HL-60 (cell line): ENCODE data around the gene FBXL12.

ENCODE experiments used
- GABPA ChIP-seq: IDR thresholded peaks from 2 replicates; pipeline ENCODE4 v1.6.1; 2012; ENCODE audit warnings: low read depth
- POLR2AphosphoS5 ChIP-seq: IDR thresholded peaks from 2 replicates; pipeline ENCODE4 v1.6.1; 2012; ENCODE audit warnings: low read depth
- SPI1 ChIP-seq: IDR thresholded peaks from 2 replicates; pipeline ENCODE4 v1.6.1; 2012; ENCODE audit warnings: low read depth, mild to moderate bottlenecking, borderline replicate concordance
- TF ChIP-seq, protein P1 (sequence below): IDR thresholded peaks from one replicate; pipeline ENCODE4 v1.5.1; 2011; ENCODE audit warnings: low read length, control low read depth, inconsistent platforms; ENCODE audit not compliant: insufficient read depth
- TF ChIP-seq, protein P2 (sequence below): IDR thresholded peaks from 2 replicates; pipeline ENCODE4 v1.6.1; 2012; ENCODE audit warnings: low read depth; ENCODE audit not compliant: insufficient replicate concordance

DNA sequence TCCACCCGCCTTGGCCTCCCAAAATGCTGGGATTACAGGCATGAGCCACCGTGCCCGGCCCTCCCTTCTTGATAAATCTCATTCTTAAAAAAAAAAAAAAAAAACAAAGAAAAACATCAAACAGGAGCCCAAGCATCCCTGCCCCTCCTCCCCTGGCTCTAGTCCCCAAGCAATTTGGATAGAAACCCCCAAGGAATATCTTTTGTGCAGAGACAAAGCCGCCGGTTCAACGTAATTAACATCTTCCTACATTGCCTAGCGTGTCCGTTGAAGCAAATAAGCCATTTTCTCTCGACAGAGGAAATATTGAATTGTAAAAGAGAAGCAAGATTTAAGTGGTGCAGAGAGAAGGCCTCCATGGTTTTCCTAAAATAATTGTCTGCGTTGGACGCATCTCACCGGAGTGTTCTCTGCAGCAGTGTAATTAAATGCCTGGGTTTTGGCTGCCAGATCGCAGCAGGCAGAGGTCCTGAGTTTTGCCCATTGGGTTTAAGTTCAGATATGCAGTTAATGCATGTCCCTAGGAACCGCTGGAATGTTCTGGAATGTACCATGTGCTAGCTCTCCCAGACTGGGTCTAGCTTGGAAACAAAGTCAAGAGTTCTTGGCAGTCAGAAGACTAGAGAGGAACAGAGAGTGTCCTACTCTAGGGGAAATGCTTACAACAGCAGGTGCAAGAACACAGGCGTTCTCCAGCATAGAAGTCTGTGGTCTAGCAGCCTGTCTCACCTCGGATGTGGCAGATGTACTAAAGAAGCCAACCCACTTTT lies 47.0 kb upstream of the FBXL12 start:
- TF ChIP-seq GABPA (no peak), POLR2AphosphoS5 (no peak), SPI1 (no peak)
- TF ChIP-seq, protein P1, sequence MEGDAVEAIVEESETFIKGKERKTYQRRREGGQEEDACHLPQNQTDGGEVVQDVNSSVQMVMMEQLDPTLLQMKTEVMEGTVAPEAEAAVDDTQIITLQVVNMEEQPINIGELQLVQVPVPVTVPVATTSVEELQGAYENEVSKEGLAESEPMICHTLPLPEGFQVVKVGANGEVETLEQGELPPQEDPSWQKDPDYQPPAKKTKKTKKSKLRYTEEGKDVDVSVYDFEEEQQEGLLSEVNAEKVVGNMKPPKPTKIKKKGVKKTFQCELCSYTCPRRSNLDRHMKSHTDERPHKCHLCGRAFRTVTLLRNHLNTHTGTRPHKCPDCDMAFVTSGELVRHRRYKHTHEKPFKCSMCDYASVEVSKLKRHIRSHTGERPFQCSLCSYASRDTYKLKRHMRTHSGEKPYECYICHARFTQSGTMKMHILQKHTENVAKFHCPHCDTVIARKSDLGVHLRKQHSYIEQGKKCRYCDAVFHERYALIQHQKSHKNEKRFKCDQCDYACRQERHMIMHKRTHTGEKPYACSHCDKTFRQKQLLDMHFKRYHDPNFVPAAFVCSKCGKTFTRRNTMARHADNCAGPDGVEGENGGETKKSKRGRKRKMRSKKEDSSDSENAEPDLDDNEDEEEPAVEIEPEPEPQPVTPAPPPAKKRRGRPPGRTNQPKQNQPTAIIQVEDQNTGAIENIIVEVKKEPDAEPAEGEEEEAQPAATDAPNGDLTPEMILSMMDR = no peak
- TF ChIP-seq, protein P2, sequence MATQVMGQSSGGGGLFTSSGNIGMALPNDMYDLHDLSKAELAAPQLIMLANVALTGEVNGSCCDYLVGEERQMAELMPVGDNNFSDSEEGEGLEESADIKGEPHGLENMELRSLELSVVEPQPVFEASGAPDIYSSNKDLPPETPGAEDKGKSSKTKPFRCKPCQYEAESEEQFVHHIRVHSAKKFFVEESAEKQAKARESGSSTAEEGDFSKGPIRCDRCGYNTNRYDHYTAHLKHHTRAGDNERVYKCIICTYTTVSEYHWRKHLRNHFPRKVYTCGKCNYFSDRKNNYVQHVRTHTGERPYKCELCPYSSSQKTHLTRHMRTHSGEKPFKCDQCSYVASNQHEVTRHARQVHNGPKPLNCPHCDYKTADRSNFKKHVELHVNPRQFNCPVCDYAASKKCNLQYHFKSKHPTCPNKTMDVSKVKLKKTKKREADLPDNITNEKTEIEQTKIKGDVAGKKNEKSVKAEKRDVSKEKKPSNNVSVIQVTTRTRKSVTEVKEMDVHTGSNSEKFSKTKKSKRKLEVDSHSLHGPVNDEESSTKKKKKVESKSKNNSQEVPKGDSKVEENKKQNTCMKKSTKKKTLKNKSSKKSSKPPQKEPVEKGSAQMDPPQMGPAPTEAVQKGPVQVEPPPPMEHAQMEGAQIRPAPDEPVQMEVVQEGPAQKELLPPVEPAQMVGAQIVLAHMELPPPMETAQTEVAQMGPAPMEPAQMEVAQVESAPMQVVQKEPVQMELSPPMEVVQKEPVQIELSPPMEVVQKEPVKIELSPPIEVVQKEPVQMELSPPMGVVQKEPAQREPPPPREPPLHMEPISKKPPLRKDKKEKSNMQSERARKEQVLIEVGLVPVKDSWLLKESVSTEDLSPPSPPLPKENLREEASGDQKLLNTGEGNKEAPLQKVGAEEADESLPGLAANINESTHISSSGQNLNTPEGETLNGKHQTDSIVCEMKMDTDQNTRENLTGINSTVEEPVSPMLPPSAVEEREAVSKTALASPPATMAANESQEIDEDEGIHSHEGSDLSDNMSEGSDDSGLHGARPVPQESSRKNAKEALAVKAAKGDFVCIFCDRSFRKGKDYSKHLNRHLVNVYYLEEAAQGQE = no peak
